Fibroblast of lung (primary cell): ENCODE measurements around the gene EEF2K.

Experiments
- EZH2 ChIP-seq: IDR thresholded peaks from 2 replicates; pipeline ENCODE4 v1.5.1; 2012; ENCODE audit warnings: low read length, control low read depth, mild to moderate bottlenecking; ENCODE audit errors: missing control alignments
- TF ChIP-seq, protein P1 (sequence below), 2 donors: IDR thresholded peaks in 1 of 2; conservative IDR thresholded peaks in 1 of 2; 1 replicate in 1 of 2; 2 replicates in 1 of 2; pipeline ENCODE4 v1.5.1; 2011 to 2012; ENCODE audit warnings: low read length in 2 of 2, control low read depth in 1 of 2, inconsistent platforms in 1 of 2, low read depth in 1 of 2, mild to moderate bottlenecking in 1 of 2

DNA sequence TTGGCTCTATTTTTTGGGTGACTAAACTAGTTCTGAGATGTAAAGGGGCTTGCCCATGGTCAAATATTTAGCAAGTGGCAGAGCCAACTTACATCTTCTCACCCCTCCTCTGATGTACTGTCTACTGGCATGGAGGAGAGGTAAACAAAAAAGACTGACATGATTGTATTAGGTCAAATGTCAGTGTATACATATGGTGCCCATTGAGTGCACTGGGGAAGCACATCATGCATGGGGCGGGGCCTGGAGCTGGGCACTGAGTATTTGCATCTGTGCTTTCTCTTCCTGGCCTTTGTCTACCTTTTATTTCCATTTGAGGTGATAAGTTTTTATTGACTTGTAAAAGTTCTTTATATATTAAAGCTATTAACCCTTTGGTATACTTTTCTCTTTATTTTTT lies 68.8 kb downstream of the EEF2K start:
- TF ChIP-seq, protein P1, sequence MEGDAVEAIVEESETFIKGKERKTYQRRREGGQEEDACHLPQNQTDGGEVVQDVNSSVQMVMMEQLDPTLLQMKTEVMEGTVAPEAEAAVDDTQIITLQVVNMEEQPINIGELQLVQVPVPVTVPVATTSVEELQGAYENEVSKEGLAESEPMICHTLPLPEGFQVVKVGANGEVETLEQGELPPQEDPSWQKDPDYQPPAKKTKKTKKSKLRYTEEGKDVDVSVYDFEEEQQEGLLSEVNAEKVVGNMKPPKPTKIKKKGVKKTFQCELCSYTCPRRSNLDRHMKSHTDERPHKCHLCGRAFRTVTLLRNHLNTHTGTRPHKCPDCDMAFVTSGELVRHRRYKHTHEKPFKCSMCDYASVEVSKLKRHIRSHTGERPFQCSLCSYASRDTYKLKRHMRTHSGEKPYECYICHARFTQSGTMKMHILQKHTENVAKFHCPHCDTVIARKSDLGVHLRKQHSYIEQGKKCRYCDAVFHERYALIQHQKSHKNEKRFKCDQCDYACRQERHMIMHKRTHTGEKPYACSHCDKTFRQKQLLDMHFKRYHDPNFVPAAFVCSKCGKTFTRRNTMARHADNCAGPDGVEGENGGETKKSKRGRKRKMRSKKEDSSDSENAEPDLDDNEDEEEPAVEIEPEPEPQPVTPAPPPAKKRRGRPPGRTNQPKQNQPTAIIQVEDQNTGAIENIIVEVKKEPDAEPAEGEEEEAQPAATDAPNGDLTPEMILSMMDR (conservative IDR thresholded peaks at IDR 0.05 in 1 of 2, IDR thresholded peaks at IDR 0.05 in 1 of 2; ENCODE audit: low read depth in 1 of 2, low read length in 2 of 2) = no peak
- TF ChIP-seq EZH2 = no peak
